Activated CD8-positive, alpha-beta memory T cell treated with anti-CD3 and anti-CD28 coated beads, Interleukin-2, amount 50 U/mL, for 24 hours (primary cell): ENCODE measurements around the gene NCKIPSD.

Experiments
- DNase-seq: peaks from one replicate; pipeline ENCODE4 v3.0.0-alpha.2; 2020; ENCODE audit errors: extremely low read depth

NCKIPSD gene

GRCh38 chr3:48696601-48697000 is 10.9 kb upstream of the NCKIPSD start:
- DNase-seq: no peak

GRCh38 chr3:48696156-48696555 is 10.4 kb upstream of the NCKIPSD start:
- DNase-seq: no peak

GRCh38 chr3:48695393-48695753 is 9.7 kb upstream of the NCKIPSD start:
- no peak for DNase-seq

- DNase-seq: no peak
Observed at GRCh38 chr3:48694610-48695392, 9.1 kb upstream of the NCKIPSD start.

GRCh38 chr3:48693826-48694225 is 8.1 kb upstream of the NCKIPSD start:
- no peak for DNase-seq

- no peak for DNase-seq
Observed at GRCh38 chr3:48692551-48692950, 6.8 kb upstream of the NCKIPSD start.

GRCh38 chr3:48690846-48691458 is 5.2 kb upstream of the NCKIPSD start:
- no peak for DNase-seq

- DNase-seq: no peak
Observed at GRCh38 chr3:48689384-48689783, 3.7 kb upstream of the NCKIPSD start.

- DNase-seq: no peak
Observed at GRCh38 chr3:48688737-48689075, 3.0 kb upstream of the NCKIPSD start.

GRCh38 chr3:48688032-48688736 is 2.5 kb upstream of the NCKIPSD start:
- DNase-seq: no peak

- DNase-seq: no peak
Observed at GRCh38 chr3:48687220-48687678, 1.5 kb upstream of the NCKIPSD start.

GRCh38 chr3:48686538-48687219 is 964 bp upstream of the NCKIPSD start:
- no peak for DNase-seq

- no peak for DNase-seq
Observed at GRCh38 chr3:48685293-48685602, 467 bp downstream of the NCKIPSD start.

- no peak for DNase-seq
Observed at GRCh38 chr3:48684480-48685143, 1.1 kb downstream of the NCKIPSD start.

GRCh38 chr3:48684054-48684349 is 1.7 kb downstream of the NCKIPSD start:
- no peak for DNase-seq

- DNase-seq: no peak
Observed at GRCh38 chr3:48682786-48683185, 2.9 kb downstream of the NCKIPSD start.

- DNase-seq: no peak
Observed at GRCh38 chr3:48681974-48682610, 3.6 kb downstream of the NCKIPSD start.

- no peak for DNase-seq
Observed at GRCh38 chr3:48681541-48681880, 4.2 kb downstream of the NCKIPSD start.

- no peak for DNase-seq
Observed at GRCh38 chr3:48680811-48681540, 4.7 kb downstream of the NCKIPSD start.

- no peak for DNase-seq
Observed at GRCh38 chr3:48679411-48680391, 6.0 kb downstream of the NCKIPSD start.
